Measurements from ENCODE around the gene PTF1A.

GRCh38 chr10:23193435-23194074, 1.4 kb downstream of the PTF1A start:
- TF ChIP-seq RCOR1 (IDR thresholded peaks at IDR 0.05; ENCODE audit: low read length), result no peak
- TF ChIP-seq, protein P1, sequence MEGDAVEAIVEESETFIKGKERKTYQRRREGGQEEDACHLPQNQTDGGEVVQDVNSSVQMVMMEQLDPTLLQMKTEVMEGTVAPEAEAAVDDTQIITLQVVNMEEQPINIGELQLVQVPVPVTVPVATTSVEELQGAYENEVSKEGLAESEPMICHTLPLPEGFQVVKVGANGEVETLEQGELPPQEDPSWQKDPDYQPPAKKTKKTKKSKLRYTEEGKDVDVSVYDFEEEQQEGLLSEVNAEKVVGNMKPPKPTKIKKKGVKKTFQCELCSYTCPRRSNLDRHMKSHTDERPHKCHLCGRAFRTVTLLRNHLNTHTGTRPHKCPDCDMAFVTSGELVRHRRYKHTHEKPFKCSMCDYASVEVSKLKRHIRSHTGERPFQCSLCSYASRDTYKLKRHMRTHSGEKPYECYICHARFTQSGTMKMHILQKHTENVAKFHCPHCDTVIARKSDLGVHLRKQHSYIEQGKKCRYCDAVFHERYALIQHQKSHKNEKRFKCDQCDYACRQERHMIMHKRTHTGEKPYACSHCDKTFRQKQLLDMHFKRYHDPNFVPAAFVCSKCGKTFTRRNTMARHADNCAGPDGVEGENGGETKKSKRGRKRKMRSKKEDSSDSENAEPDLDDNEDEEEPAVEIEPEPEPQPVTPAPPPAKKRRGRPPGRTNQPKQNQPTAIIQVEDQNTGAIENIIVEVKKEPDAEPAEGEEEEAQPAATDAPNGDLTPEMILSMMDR (IDR thresholded peaks at IDR 0.05), result no peak
- no peak for TF ChIP-seq YY1 (IDR thresholded peaks at IDR 0.05; ENCODE audit: low read depth)
- TF ChIP-seq, protein P2, sequence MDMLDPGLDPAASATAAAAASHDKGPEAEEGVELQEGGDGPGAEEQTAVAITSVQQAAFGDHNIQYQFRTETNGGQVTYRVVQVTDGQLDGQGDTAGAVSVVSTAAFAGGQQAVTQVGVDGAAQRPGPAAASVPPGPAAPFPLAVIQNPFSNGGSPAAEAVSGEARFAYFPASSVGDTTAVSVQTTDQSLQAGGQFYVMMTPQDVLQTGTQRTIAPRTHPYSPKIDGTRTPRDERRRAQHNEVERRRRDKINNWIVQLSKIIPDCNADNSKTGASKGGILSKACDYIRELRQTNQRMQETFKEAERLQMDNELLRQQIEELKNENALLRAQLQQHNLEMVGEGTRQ (IDR thresholded peaks at IDR 0.05; ENCODE audit: borderline replicate concordance, low read depth, low read length), result no peak
- TF ChIP-seq MAX (IDR thresholded peaks at IDR 0.05; ENCODE audit: low read depth), result no peak
- no peak for TF ChIP-seq POLR2AphosphoS5 (IDR thresholded peaks at IDR 0.05; ENCODE audit: low read depth, low read length)
- no peak for TF ChIP-seq SIN3A (IDR thresholded peaks at IDR 0.05; ENCODE audit: borderline replicate concordance, low read depth, low read length)
- TF ChIP-seq EP300 (IDR thresholded peaks at IDR 0.05; ENCODE audit: borderline replicate concordance in 1 of 2, low read depth in 1 of 2, low read length in 1 of 2), result no peak
- TF ChIP-seq ELF1 (IDR thresholded peaks at IDR 0.05), result no peak
